Spleen (tissue), 7 donors: ENCODE data around the gene USP34.

Source experiments
- POLR2A ChIP-seq, 3 donors: fragments of 450-650 bp; IDR thresholded peaks; one replicate each; pipeline ENCODE4 v1.5.1; 2017; ENCODE audit warnings: antibody characterized with exemption in 3 of 3, mild to moderate bottlenecking in 1 of 3
- POLR2AphosphoS5 ChIP-seq, 3 donors: sonication (generic); formaldehyde crosslinking; IDR thresholded peaks; one replicate each; pipeline ENCODE4 v1.5.1; 2017; ENCODE audit warnings: antibody characterized with exemption in 3 of 3
- TF ChIP-seq, protein P1 (sequence below), 11 experiments: fragments of 200-600 bp in 7 of 11; fragments of 450-650 bp in 4 of 11; sonication (generic) in 4 of 11; IDR thresholded peaks in 8 of 11; conservative IDR thresholded peaks in 3 of 11; 1 replicate in 7 of 11; 2 replicates in 4 of 11; pipeline versions ENCODE4 v1.4.0 to v1.8.0; 2016 to 2021; ENCODE audit warnings: antibody characterized with exemption in 11 of 11, inconsistent platforms in 4 of 11, mild to moderate bottlenecking in 1 of 11
- donor health status: DM: no; HTN: no; CAD: no; lungs with moderate emphysema.
- donor health status: DM: no; HTN: no; CAD: no.
- donor health status: DM: no; HTN: no; CAD: no.

DNA sequence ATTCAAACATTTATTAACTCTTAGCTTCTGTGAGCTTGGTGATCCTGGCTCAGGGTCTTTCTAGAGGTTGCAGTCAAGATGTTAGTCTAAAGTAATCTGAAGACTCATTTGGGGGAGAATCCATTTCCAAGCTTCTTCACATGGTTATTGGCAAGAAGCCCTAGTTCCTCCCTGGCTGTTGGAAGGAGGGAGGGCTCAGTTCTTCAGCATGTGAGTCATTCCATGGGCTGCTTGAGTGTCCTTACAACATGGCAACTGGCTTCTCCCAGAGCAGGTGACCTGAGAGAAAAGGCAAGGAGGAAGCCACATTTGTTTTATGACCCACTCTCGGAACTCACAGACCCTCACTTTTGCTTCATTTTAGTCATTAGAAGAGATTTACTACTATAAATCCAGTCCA is 319.5 kb downstream of the USP34 start:
- TF ChIP-seq, protein P1, sequence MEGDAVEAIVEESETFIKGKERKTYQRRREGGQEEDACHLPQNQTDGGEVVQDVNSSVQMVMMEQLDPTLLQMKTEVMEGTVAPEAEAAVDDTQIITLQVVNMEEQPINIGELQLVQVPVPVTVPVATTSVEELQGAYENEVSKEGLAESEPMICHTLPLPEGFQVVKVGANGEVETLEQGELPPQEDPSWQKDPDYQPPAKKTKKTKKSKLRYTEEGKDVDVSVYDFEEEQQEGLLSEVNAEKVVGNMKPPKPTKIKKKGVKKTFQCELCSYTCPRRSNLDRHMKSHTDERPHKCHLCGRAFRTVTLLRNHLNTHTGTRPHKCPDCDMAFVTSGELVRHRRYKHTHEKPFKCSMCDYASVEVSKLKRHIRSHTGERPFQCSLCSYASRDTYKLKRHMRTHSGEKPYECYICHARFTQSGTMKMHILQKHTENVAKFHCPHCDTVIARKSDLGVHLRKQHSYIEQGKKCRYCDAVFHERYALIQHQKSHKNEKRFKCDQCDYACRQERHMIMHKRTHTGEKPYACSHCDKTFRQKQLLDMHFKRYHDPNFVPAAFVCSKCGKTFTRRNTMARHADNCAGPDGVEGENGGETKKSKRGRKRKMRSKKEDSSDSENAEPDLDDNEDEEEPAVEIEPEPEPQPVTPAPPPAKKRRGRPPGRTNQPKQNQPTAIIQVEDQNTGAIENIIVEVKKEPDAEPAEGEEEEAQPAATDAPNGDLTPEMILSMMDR (IDR thresholded peaks at IDR 0.05 in 8 of 11, conservative IDR thresholded peaks at IDR 0.05 in 3 of 11) = no peak
- TF ChIP-seq POLR2AphosphoS5 (IDR thresholded peaks at IDR 0.05) = no peak
- no peak for TF ChIP-seq POLR2A (IDR thresholded peaks at IDR 0.05)
